ENCODE measurements around the gene TAS2R9.

The TAS2R9 gene, protein sequence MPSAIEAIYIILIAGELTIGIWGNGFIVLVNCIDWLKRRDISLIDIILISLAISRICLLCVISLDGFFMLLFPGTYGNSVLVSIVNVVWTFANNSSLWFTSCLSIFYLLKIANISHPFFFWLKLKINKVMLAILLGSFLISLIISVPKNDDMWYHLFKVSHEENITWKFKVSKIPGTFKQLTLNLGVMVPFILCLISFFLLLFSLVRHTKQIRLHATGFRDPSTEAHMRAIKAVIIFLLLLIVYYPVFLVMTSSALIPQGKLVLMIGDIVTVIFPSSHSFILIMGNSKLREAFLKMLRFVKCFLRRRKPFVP

DNA sequence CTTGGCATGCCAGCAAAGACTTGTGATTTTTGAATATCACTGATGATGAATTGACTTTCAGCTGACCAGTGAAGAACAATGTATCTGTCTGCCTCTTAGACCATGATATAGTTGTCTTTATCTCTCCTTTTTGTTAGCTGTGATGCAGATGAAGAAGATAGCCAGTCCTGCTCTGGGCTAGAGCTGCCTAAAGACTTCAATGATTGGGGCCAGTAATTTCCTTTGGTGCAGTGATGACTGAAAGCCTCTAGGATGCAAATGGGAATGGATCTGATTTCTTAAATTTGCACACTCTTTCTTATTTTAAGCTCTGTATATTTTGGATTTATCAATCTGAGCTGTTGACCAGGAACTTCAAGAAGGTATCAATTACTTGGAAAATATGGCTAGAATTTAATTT lies at the start of gene TAS2R9:
Gene TAS2R9, minus strand, starts transcription at position 101 of the 400 bp plus-strand sequence. Its CDS starts 93 bp downstream, at position 8.
- Histone ChIP-seq H3K36me3 (ENCODE audit: control insufficient read depth in 2 of 2, insufficient read depth in 2 of 2, low read length in 2 of 2) (no peaks in the 10 kb centered on the region), H3K27me3 (ENCODE audit: control insufficient read depth in 1 of 2, insufficient read depth in 2 of 2, low read length in 2 of 2) (no peaks in the 10 kb centered on the region), H3K4me3 (ENCODE audit: low read length in 2 of 2) (no peak within 1 kb of the TSS), H3K9me3 (ENCODE audit: control insufficient read depth in 2 of 2, low read length in 2 of 2) (no peaks in the 10 kb centered on the region), H3K27ac (ENCODE audit: low read length) (no peak within 1 kb of the TSS), H3K4me1 (ENCODE audit: control insufficient read depth, insufficient read depth, low read length) (no peaks in the 10 kb centered on the region), H3K9ac (ENCODE audit: low read length in 2 of 2) (no peak within 1 kb of the TSS)

DNA sequence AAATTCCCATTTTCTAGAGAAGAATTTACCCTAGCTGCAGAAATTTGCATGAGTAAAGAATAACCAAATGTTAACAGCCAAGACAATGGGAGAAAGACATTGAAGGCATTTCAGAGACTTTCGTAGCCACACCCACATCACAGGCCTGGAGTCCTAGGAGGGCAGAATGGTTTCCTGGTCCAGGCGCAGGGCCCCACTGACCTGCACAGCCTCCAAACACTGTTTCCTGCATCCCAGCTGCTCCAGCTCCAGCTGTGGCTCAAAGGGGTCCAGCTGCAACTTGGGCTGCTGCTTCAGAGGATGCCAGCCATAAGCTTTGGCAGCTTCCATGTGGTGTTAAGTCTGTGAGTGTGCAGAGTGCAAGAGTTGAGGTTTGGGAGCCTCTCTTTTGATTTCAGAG lies 45.8 kb upstream of the TAS2R9 start:
- Histone ChIP-seq H3K27me3 (ENCODE audit: control insufficient read depth in 1 of 2, insufficient read depth in 2 of 2, low read length in 2 of 2) (no peaks in the 10 kb centered on the region), H3K4me3 (ENCODE audit: low read length in 2 of 2) (no peak overlapping the region), H3K36me3 (ENCODE audit: control insufficient read depth in 2 of 2, insufficient read depth in 2 of 2, low read length in 2 of 2) (peaks cover 4 to 5% of the 10 kb centered on the region in 2 donors), H3K27ac (ENCODE audit: low read length) (no peak overlapping the region), H3K9ac (ENCODE audit: low read length in 2 of 2) (no peak overlapping the region), H3K9me3 (ENCODE audit: control insufficient read depth in 2 of 2, low read length in 2 of 2) (peaks cover 0 to 3% of the 10 kb centered on the region in 2 donors), H3K4me1 (ENCODE audit: control insufficient read depth, insufficient read depth, low read length) (no peaks in the 10 kb centered on the region)

DNA sequence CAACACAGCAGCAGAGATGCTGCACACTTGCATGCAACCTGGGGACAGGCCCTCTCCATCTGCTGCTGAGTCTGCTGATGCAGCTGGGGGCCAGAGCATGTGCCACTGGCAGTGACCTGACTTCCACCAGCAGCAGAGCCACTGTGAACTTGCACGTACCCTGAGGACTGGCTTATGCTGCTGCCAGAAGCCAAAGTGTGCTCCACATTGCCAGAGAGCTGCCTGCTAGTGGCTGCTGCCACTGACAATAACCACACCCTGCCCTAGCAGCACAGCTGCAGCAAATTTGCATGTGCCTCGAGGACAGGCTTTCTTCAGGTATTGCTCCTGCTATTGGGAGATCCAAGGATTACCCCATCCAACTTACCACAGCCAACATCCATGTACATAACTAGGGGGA lies 43.8 kb upstream of the TAS2R9 start:
- Histone ChIP-seq H3K9ac (ENCODE audit: low read length in 2 of 2) (no peak overlapping the region), H3K4me1 (ENCODE audit: control insufficient read depth, insufficient read depth, low read length) (no peaks in the 10 kb centered on the region), H3K27me3 (ENCODE audit: control insufficient read depth in 1 of 2, insufficient read depth in 2 of 2, low read length in 2 of 2) (no peaks in the 10 kb centered on the region), H3K27ac (ENCODE audit: low read length) (no peak overlapping the region), H3K4me3 (ENCODE audit: low read length in 2 of 2) (no peak overlapping the region), H3K36me3 (ENCODE audit: control insufficient read depth in 2 of 2, insufficient read depth in 2 of 2, low read length in 2 of 2) (peaks cover 0 to under 1% of the 10 kb centered on the region in 2 donors), H3K9me3 (ENCODE audit: control insufficient read depth in 2 of 2, low read length in 2 of 2) (peaks cover 0 to 3% of the 10 kb centered on the region in 2 donors)

DNA sequence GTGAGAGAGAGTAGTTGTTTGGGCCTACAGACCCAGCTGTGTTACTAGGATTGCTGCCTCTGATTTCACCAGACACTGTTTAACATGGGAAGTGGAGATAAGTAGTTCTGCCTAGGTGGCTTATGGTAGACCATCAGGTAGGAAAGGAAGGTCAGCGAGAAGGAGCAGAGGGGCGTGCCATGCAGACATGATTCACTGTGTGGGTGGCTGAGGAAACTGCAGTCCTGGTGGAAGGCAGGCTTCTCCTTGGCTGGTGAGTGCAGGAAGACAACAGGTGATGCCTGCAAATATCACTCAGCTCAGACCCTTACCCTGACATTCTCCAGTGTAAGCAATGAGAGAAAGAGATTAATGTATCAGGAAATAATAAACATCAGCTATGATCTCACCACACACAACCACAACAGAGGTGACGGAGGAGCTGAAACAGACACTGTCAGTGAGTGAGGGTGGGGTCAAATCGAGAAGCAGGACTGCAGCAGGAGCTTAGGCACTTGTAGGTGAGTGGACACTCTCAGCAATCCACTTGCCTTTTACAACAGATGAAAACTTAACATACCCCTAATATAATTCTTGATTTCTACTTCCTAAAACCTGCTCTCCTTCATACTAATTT lies 41.4 kb upstream of the TAS2R9 start:
- H3K27ac ChIP-seq (ENCODE audit: low read length): no peak overlapping the region
- no peaks in the 10 kb centered on the region for H3K27me3 ChIP-seq (ENCODE audit: control insufficient read depth in 1 of 2, insufficient read depth in 2 of 2, low read length in 2 of 2)

DNA sequence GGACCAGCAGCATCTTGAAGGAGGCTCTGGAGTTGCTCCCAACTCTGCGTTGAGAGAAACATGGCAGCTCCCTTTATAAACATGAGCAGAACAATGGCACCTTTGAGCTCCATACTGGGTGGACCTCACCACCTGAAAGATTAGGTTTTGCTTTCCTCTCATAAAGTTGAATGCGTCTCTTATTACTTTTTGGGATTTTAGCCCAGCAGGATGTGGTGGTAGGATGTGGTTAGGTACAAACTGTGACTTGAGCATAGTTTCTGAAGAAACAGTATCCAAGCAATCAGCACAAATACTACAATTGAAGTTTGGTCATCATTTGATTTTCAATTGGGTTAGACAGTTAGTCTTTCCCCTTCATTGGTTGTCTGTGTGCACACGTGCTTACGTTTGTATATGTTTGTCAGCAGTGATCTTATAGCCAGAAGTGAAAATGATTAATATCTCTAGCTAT lies 39.5 kb upstream of the TAS2R9 start, which contains the start of gene PRR4:
Gene PRR4, minus strand, starts transcription at position 51 of the 454 bp plus-strand sequence. Its CDS starts 38 bp downstream, at position 13.
- no peaks in the 10 kb centered on the region for H3K9me3 ChIP-seq (ENCODE audit: control insufficient read depth in 2 of 2, low read length in 2 of 2)
- H3K4me3 ChIP-seq (ENCODE audit: low read length in 2 of 2): no peak within 1 kb of the TSS
- H3K4me1 ChIP-seq (ENCODE audit: control insufficient read depth, insufficient read depth, low read length): no peaks in the 10 kb centered on the region
- H3K27ac ChIP-seq (ENCODE audit: low read length): no peak within 1 kb of the TSS
- no peak within 1 kb of the TSS for H3K9ac ChIP-seq (ENCODE audit: low read length in 2 of 2)
- peaks cover 0 to 3% of the 10 kb centered on the region in 2 donors for H3K36me3 ChIP-seq (ENCODE audit: control insufficient read depth in 2 of 2, insufficient read depth in 2 of 2, low read length in 2 of 2)
- H3K27me3 ChIP-seq (ENCODE audit: control insufficient read depth in 1 of 2, insufficient read depth in 2 of 2, low read length in 2 of 2): no peaks in the 10 kb centered on the region

More for the DNA sequence above, 41.4 kb upstream of the TAS2R9 start:
- Histone ChIP-seq H3K9ac (ENCODE audit: low read length in 2 of 2) (no peak overlapping the region), H3K9me3 (ENCODE audit: control insufficient read depth in 2 of 2, low read length in 2 of 2) (no peaks in the 10 kb centered on the region), H3K36me3 (ENCODE audit: control insufficient read depth in 2 of 2, insufficient read depth in 2 of 2, low read length in 2 of 2) (peaks cover 0 to 3% of the 10 kb centered on the region in 2 donors), H3K4me3 (ENCODE audit: low read length in 2 of 2) (no peak overlapping the region), H3K4me1 (ENCODE audit: control insufficient read depth, insufficient read depth, low read length) (no peaks in the 10 kb centered on the region)

DNA sequence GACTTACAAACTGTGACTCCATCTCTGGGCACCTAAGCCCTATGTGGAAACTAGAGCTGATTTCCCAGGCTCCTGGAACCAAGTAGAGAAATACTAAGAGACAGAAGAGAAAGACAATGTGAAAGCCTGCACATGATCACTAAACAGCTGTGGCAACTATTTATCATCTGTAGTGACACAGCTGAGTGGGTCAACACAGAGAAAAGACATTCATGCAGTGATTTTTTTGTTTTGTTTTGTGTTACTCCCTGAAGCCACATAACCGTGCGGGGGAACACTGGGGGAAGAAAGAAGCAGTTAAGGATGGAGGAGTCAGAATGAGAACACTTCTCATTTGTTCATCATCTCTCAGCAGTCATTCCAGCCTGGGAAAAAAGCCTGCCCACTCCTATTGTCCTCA lies 37.8 kb upstream of the TAS2R9 start:
- peaks cover 3 to 5% of the 10 kb centered on the region in 2 donors for H3K36me3 ChIP-seq (ENCODE audit: control insufficient read depth in 2 of 2, insufficient read depth in 2 of 2, low read length in 2 of 2)
- H3K4me1 ChIP-seq (ENCODE audit: control insufficient read depth, insufficient read depth, low read length): no peaks in the 10 kb centered on the region

DNA sequence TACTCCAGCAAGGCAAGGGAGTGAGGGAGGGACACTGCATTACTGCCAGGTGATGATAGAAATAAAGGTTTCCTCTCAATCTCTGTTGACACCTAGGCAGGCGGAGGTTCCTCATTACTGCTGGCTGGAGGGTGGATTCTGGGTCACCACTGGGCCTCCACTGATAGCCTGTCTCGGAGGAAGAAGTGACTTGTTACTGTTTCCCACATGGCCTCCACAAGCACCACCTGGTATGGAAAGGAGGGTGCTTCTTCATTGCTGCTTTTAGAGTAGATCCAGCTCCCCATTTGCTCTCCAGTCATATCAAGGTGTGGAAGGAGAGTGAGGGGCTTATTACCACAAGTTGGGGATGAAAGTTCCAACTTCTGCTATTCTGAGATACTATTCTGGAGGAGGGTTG lies 32.9 kb upstream of the TAS2R9 start:
- H3K27me3 ChIP-seq (ENCODE audit: control insufficient read depth in 1 of 2, insufficient read depth in 2 of 2, low read length in 2 of 2): no peaks in the 10 kb centered on the region
- no peak overlapping the region for H3K9ac ChIP-seq (ENCODE audit: low read length in 2 of 2)
- H3K36me3 ChIP-seq (ENCODE audit: control insufficient read depth in 2 of 2, insufficient read depth in 2 of 2, low read length in 2 of 2): peaks cover 3 to 5% of the 10 kb centered on the region in 2 donors
- H3K4me3 ChIP-seq (ENCODE audit: low read length in 2 of 2): no peak overlapping the region
- no peak overlapping the region for H3K27ac ChIP-seq (ENCODE audit: low read length)
- no peaks in the 10 kb centered on the region for H3K4me1 ChIP-seq (ENCODE audit: control insufficient read depth, insufficient read depth, low read length)
- H3K9me3 ChIP-seq (ENCODE audit: control insufficient read depth in 2 of 2, low read length in 2 of 2): no peaks in the 10 kb centered on the region

More for the DNA sequence above, 37.8 kb upstream of the TAS2R9 start:
- Histone ChIP-seq H3K4me3 (ENCODE audit: low read length in 2 of 2) (no peak overlapping the region), H3K9me3 (ENCODE audit: control insufficient read depth in 2 of 2, low read length in 2 of 2) (no peaks in the 10 kb centered on the region), H3K27ac (ENCODE audit: low read length) (no peak overlapping the region), H3K9ac (ENCODE audit: low read length in 2 of 2) (no peak overlapping the region), H3K27me3 (ENCODE audit: control insufficient read depth in 1 of 2, insufficient read depth in 2 of 2, low read length in 2 of 2) (no peaks in the 10 kb centered on the region)

DNA sequence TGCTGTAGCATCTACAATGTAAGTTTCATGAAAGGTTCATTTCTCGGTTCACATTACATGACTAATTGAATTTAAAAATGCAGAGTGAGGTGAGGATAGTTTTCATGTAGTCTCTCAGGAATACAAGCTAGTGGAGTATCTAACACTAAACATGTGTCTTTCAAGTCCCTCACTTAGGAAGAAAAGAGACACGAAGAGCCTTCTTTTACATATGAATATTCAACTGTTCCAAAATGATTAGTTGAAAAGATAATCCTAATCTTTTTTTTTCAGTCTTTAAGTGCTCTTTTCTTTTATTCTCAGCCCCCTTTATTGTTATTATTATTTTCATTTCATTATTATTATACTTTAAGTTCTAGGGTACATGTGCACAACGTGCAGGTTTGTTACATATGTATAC lies 28.5 kb upstream of the TAS2R9 start:
- H3K36me3 ChIP-seq (ENCODE audit: control insufficient read depth in 2 of 2, insufficient read depth in 2 of 2, low read length in 2 of 2): peaks cover 2 to 3% of the 10 kb centered on the region in 2 donors
- H3K27ac ChIP-seq (ENCODE audit: low read length): no peak overlapping the region
- H3K9me3 ChIP-seq (ENCODE audit: control insufficient read depth in 2 of 2, low read length in 2 of 2): no peaks in the 10 kb centered on the region
- no peaks in the 10 kb centered on the region for H3K4me1 ChIP-seq (ENCODE audit: control insufficient read depth, insufficient read depth, low read length)
- no peak overlapping the region for H3K9ac ChIP-seq (ENCODE audit: low read length in 2 of 2)
- no peaks in the 10 kb centered on the region for H3K27me3 ChIP-seq (ENCODE audit: control insufficient read depth in 1 of 2, insufficient read depth in 2 of 2, low read length in 2 of 2)
- no peak overlapping the region for H3K4me3 ChIP-seq (ENCODE audit: low read length in 2 of 2)

DNA sequence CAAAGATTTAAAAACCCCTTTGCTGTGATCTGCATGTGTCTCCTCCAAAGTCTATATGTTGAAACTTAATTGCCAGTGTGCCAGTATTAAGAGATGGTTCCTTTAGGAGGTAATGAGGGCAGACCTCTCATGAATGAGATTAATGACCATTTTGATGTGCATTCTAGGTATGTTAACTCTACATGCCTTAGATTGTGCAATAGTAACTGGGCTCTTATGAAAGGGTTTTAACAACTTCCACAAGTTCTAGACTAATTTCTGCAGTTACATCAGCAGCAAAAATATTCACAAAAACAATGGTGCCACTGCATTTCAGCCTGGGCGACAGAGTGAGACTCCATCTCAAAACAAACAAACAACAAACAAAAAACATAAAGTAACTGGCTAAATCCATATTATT lies 20.0 kb upstream of the TAS2R9 start:
- no peaks in the 10 kb centered on the region for H3K36me3 ChIP-seq (ENCODE audit: control insufficient read depth in 2 of 2, insufficient read depth in 2 of 2, low read length in 2 of 2)
- no peaks in the 10 kb centered on the region for H3K9me3 ChIP-seq (ENCODE audit: control insufficient read depth in 2 of 2, low read length in 2 of 2)
- no peak overlapping the region for H3K4me3 ChIP-seq (ENCODE audit: low read length in 2 of 2)
- no peak overlapping the region for H3K27ac ChIP-seq (ENCODE audit: low read length)
- no peak overlapping the region for H3K9ac ChIP-seq (ENCODE audit: low read length in 2 of 2)
- no peaks in the 10 kb centered on the region for H3K27me3 ChIP-seq (ENCODE audit: control insufficient read depth in 1 of 2, insufficient read depth in 2 of 2, low read length in 2 of 2)
- no peaks in the 10 kb centered on the region for H3K4me1 ChIP-seq (ENCODE audit: control insufficient read depth, insufficient read depth, low read length)

DNA sequence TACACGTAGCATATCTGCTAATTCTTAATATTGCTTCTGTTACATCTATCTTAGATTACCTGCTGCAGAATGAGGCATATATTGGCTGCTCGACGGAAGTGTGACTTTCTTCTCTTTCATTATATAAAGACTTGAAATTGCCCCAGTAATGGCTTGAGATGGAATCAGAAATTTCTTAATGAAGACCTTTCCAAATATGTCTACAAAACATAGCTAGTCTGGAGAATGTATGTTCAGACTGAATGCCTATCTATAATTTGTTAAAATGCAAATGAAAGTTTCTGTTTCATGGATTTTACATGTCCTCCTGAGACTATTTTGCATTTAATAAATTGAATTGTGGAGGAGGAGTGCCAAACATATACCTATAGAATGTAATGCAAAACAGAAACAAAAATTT lies 16.3 kb upstream of the TAS2R9 start, which contains the start of gene TAS2R10:
Gene TAS2R10, minus strand, starts transcription at position 101 of the 400 bp plus-strand sequence. Its CDS starts 89 bp downstream, at position 12.
- H3K36me3 ChIP-seq (ENCODE audit: control insufficient read depth in 2 of 2, insufficient read depth in 2 of 2, low read length in 2 of 2): no peaks in the 10 kb centered on the region
- no peak within 1 kb of the TSS for H3K27ac ChIP-seq (ENCODE audit: low read length)
- no peaks in the 10 kb centered on the region for H3K9me3 ChIP-seq (ENCODE audit: control insufficient read depth in 2 of 2, low read length in 2 of 2)
- no peaks in the 10 kb centered on the region for H3K27me3 ChIP-seq (ENCODE audit: control insufficient read depth in 1 of 2, insufficient read depth in 2 of 2, low read length in 2 of 2)
- no peaks in the 10 kb centered on the region for H3K4me1 ChIP-seq (ENCODE audit: control insufficient read depth, insufficient read depth, low read length)
- no peak within 1 kb of the TSS for H3K4me3 ChIP-seq (ENCODE audit: low read length in 2 of 2)
- no peak within 1 kb of the TSS for H3K9ac ChIP-seq (ENCODE audit: low read length in 2 of 2)

DNA sequence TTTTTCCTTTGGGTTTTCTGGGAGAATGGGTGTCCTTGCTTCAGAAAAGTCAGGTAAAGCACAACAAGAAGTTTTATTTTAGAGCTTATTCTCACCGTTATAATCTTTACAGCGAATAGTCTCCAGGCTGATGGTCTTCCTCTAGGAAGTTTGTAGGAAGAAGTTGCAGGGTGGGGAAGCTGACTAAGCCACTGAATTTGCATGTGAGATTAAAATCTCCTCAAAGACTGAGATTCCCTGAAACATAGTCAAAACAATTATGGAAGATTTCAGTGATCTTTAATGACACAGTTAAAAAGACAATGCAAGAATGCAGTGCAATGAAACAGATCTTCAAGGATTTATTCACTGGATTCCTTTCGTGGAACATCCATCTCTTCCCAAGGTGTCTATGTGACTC lies 15.0 kb upstream of the TAS2R9 start:
- Histone ChIP-seq H3K27ac (ENCODE audit: low read length) (no peak overlapping the region), H3K27me3 (ENCODE audit: control insufficient read depth in 1 of 2, insufficient read depth in 2 of 2, low read length in 2 of 2) (no peaks in the 10 kb centered on the region), H3K9me3 (ENCODE audit: control insufficient read depth in 2 of 2, low read length in 2 of 2) (no peaks in the 10 kb centered on the region), H3K4me1 (ENCODE audit: control insufficient read depth, insufficient read depth, low read length) (no peaks in the 10 kb centered on the region), H3K4me3 (ENCODE audit: low read length in 2 of 2) (no peak overlapping the region), H3K9ac (ENCODE audit: low read length in 2 of 2) (no peak overlapping the region), H3K36me3 (ENCODE audit: control insufficient read depth in 2 of 2, insufficient read depth in 2 of 2, low read length in 2 of 2) (no peaks in the 10 kb centered on the region)
